NT2/D1 (cell line): ENCODE results near the gene LAMA1.

Source experiments
- SUZ12 ChIP-seq: IDR thresholded peaks from 2 replicates; pipeline ENCODE4 v1.6.1; 2011; ENCODE audit not compliant: insufficient read length, insufficient read depth; ENCODE audit errors: extremely low read depth
- ZNF274 ChIP-seq: IDR thresholded peaks from 2 replicates; pipeline ENCODE4 v1.6.1; 2011; ENCODE audit warnings: mild to moderate bottlenecking, low read depth, low read length

GRCh38 chr18:7066965-7067555 lies 50.5 kb downstream of the LAMA1 start:
- TF ChIP-seq SUZ12 (no peak), ZNF274 (no peak)
